Caco-2 (cell line): Measurements from ENCODE around the gene TECR. TPM values are rescaled to one million over a fixed set of nuclear protein-coding genes. Genes with fewer than 3 reads are reported as not detected.

ENCODE experiments used
- BruUV-seq: library from RNA; stranded (reverse); fragments of 400-500 nt; replicated peaks from 2 replicates; lab custom pipeline; 2021; lab: Mats Ljungman, UMichigan
- CTCF ChIA-PET: fragments of 300-600 bp; sonication (Branson Sonifier 250); formaldehyde crosslinking; loops from one replicate; lab custom pipeline; 2022; ENCODE audit warnings: antibody characterized with exemption; lab: Charles Lee
- POLR2A ChIA-PET: fragments of 300-600 bp; sonication (Branson Sonifier 250); formaldehyde crosslinking; loops from one replicate; lab custom pipeline; 2022; ENCODE audit warnings: antibody characterized with exemption; lab: Charles Lee
- DNase-seq, 2 experiments: peaks; one replicate each; pipeline versions ENCODE4 v3.0.0 to v3.0.0-alpha.2; 2020 to 2022
- H3K27me3 ChIP-seq: replicated peaks from 2 replicates; pipeline ENCODE4 v1.6.0; 2011; ENCODE audit warnings: low read length; ENCODE audit not compliant: control insufficient read depth, insufficient read depth
- H3K36me3 ChIP-seq: 2 replicates; pipeline ENCODE4 v1.5.1; 2011; ENCODE audit warnings: low read length; ENCODE audit not compliant: control insufficient read depth, insufficient read depth
- H3K4me1 ChIP-seq: fragments of 250-450 bp; sonication (Bioruptor Pico); 2 replicates; pipeline ENCODE4 v1.5.1; 2020; ENCODE audit warnings: mild to moderate bottlenecking
- H3K4me3 ChIP-seq: 2 replicates; pipeline ENCODE4 v1.5.1; 2011; ENCODE audit warnings: low read depth, mild to moderate bottlenecking, control low read depth, low read length
- H3K9me3 ChIP-seq: fragments of 250-450 bp; sonication (Bioruptor Pico); 2 replicates; pipeline ENCODE4 v1.5.1; 2020; ENCODE audit warnings: mild to moderate bottlenecking, moderate library complexity
- H3K27ac Mint-ChIP-seq: one replicate; pipeline ENCODE4 v1.8.0; 2022; ENCODE audit warnings: mixed read lengths; ENCODE audit not compliant: unreplicated experiment
- H3K27me3 Mint-ChIP-seq: one replicate; pipeline ENCODE4 v1.8.0; 2022; ENCODE audit warnings: mixed read lengths; ENCODE audit not compliant: insufficient read depth, unreplicated experiment
- H3K36me3 Mint-ChIP-seq: one replicate; pipeline ENCODE4 v1.8.0; 2022; ENCODE audit warnings: mild to moderate bottlenecking, mixed read lengths; ENCODE audit not compliant: insufficient read depth, unreplicated experiment
- H3K4me1 Mint-ChIP-seq: one replicate; pipeline ENCODE4 v1.8.0; 2022; ENCODE audit warnings: low read depth, mixed read lengths; ENCODE audit not compliant: unreplicated experiment
- H3K4me3 Mint-ChIP-seq: one replicate; pipeline ENCODE4 v1.8.0; 2022; ENCODE audit warnings: mild to moderate bottlenecking, moderate library complexity, mixed read lengths; ENCODE audit not compliant: unreplicated experiment
- H3K9me3 Mint-ChIP-seq: one replicate; pipeline ENCODE4 v1.8.0; 2022; ENCODE audit warnings: mixed read lengths; ENCODE audit not compliant: unreplicated experiment
- CTCF ChIP-seq, 2 experiments: fragments of 200-600 bp in 1 of 2; IDR thresholded peaks; 1 replicate in 1 of 2; 2 replicates in 1 of 2; pipeline versions ENCODE4 v1.5.1 to v1.8.0; 2011 to 2022; ENCODE audit warnings: antibody characterized with exemption in 1 of 2, control low read depth in 1 of 2, inconsistent platforms in 1 of 2, low read depth in 1 of 2, low read length in 1 of 2, mild to moderate bottlenecking in 1 of 2, moderate library complexity in 1 of 2; ENCODE audit not compliant: insufficient read depth in 1 of 2, severe bottlenecking in 1 of 2, unreplicated experiment in 1 of 2
- intact Hi-C: fragments of 100-400 bp; cut with micrococcal nuclease; formaldehyde crosslinking; loops from one replicate; pipeline ENCODE4 v1.10.0; 2022; ENCODE audit not compliant: unreplicated experiment
- total RNA-seq: library from RNA; stranded (reverse); gene quantifications from 2 replicates; pipeline ENCODE4 v1.2.3, GENCODE V29; 2022

Gene TECR
- total RNA-seq, 1 experiment from 2014 or later: 300 TPM

- no peak overlapping the region for H3K4me3 Mint-ChIP-seq
- ChIA-PET CTCF (no interaction called here), POLR2A (interaction anchor here (0.7 kb wide), 1 partner anchor 15 kb away, joined by 4 read pairs; no protein-coding TSS in a partner anchor)
Measured at GRCh38 chr19:14565765-14566711, 36.6 kb downstream of the TECR start.

GRCh38 chr19:14566712-14567077 is 37.3 kb downstream of the TECR start:
- POLR2A ChIA-PET: interaction anchor here (0.7 kb wide), 1 partner anchor 15 kb away, joined by 4 read pairs; no protein-coding TSS in a partner anchor

More at GRCh38 chr19:14565765-14566711, 36.6 kb downstream of the TECR start:
- Histone ChIP-seq H3K4me3 (no peak overlapping the region), H3K4me1 (no peaks in the 10 kb centered on the region), H3K27me3 (no peaks in the 10 kb centered on the region), H3K9me3 (no peaks in the 10 kb centered on the region), H3K36me3 (peaks cover 1% of the 10 kb centered on the region; the same call in 1 of the 2 replicates)
- Mint-ChIP-seq H3K4me1 (peaks cover 9% of the 10 kb centered on the region), H3K27me3 (no peaks in the 10 kb centered on the region), H3K27ac (no peak overlapping the region), H3K36me3 (peaks cover 64% of the 10 kb centered on the region), H3K9me3 (no peaks in the 10 kb centered on the region)
- BruUV-seq: no TSS peak
- TF ChIP-seq CTCF (IDR thresholded peaks at IDR 0.05; ENCODE audit: insufficient read depth in 1 of 2, low read depth in 1 of 2, low read length in 1 of 2, severe bottlenecking in 1 of 2, unreplicated experiment in 1 of 2): no peak
- intact Hi-C loops: no loop called here
- no peak for DNase-seq

More at GRCh38 chr19:14566712-14567077, 37.3 kb downstream of the TECR start:
- H3K27ac Mint-ChIP-seq: no peak overlapping the region
- H3K36me3 Mint-ChIP-seq: peaks cover 68% of the 10 kb centered on the region
- H3K4me3 Mint-ChIP-seq: no peak overlapping the region
- H3K27me3 ChIP-seq: no peaks in the 10 kb centered on the region
- peaks cover 1% of the 10 kb centered on the region; the same call in 1 of the 2 replicates for H3K36me3 ChIP-seq
- no peak for TF ChIP-seq CTCF (IDR thresholded peaks at IDR 0.05; ENCODE audit: insufficient read depth in 1 of 2, low read depth in 1 of 2, low read length in 1 of 2, severe bottlenecking in 1 of 2, unreplicated experiment in 1 of 2)
- intact Hi-C loops: no loop called here
- H3K9me3 ChIP-seq: no peaks in the 10 kb centered on the region
- H3K27me3 Mint-ChIP-seq: no peaks in the 10 kb centered on the region
- H3K9me3 Mint-ChIP-seq: no peaks in the 10 kb centered on the region
- CTCF ChIA-PET: no interaction called here
- H3K4me3 ChIP-seq: no peak overlapping the region
- no peak for DNase-seq
- H3K4me1 Mint-ChIP-seq: peaks cover 9% of the 10 kb centered on the region
- BruUV-seq: no TSS peak
- no peaks in the 10 kb centered on the region for H3K4me1 ChIP-seq
